Loucy (cell line): ENCODE data around the gene NDE1.
"Not testable (repeated sequence)": the region's sequence is repeated elsewhere in the genome, so short reads cannot be mapped to it uniquely, and the experiment has no call there.

Source experiments
- H2AFZ ChIP-seq: fragments of 200-600 bp; sonication (generic); 2 replicates; pipeline ENCODE4 v1.6.0; 2016; ENCODE audit warnings: antibody characterized with exemption, mild to moderate bottlenecking, low read length, moderate library complexity
- H3F3A ChIP-seq: fragments of 200-600 bp; 2 replicates; pipeline ENCODE4 v1.6.0; 2016; ENCODE audit warnings: antibody characterized with exemption, low read depth, mild to moderate bottlenecking
- H3K27me3 ChIP-seq: fragments of 200-600 bp; sonication (generic); 2 replicates; pipeline ENCODE4 v1.6.1; 2014; ENCODE audit warnings: low read length, mild to moderate bottlenecking; ENCODE audit not compliant: insufficient read depth, poor library complexity, severe bottlenecking
- H3K36me3 ChIP-seq: fragments of 200-600 bp; sonication (generic); 2 replicates; pipeline ENCODE4 v1.6.1; 2016; ENCODE audit warnings: low read length; ENCODE audit not compliant: insufficient read depth
- H3K4me1 ChIP-seq: fragments of 200-600 bp; sonication (generic); 2 replicates; pipeline ENCODE4 v1.5.1; 2014; ENCODE audit warnings: low read length, mild to moderate bottlenecking; ENCODE audit not compliant: insufficient read depth, poor library complexity, severe bottlenecking
- H3K4me2 ChIP-seq: fragments of 200-600 bp; sonication (generic); 2 replicates; pipeline ENCODE4 v1.6.0; 2014; ENCODE audit warnings: antibody characterized with exemption, low read length, low read depth, mild to moderate bottlenecking; ENCODE audit not compliant: poor library complexity, severe bottlenecking
- H3K4me3 ChIP-seq: fragments of 200-600 bp; sonication (generic); 2 replicates; pipeline ENCODE4 v1.5.1; 2014; ENCODE audit warnings: low read length, mild to moderate bottlenecking, mixed read lengths; ENCODE audit not compliant: poor library complexity, severe bottlenecking
- H3K79me2 ChIP-seq: fragments of 200-600 bp; sonication (generic); 2 replicates; pipeline ENCODE4 v1.6.1; 2014; ENCODE audit warnings: low read length; ENCODE audit not compliant: insufficient read depth
- H3K9ac ChIP-seq: fragments of 200-600 bp; sonication (generic); 2 replicates; pipeline ENCODE4 v1.6.0; 2014; ENCODE audit warnings: mild to moderate bottlenecking, low read depth, low read length, moderate library complexity; ENCODE audit not compliant: poor library complexity, severe bottlenecking
- H3K9me2 ChIP-seq: fragments of 200-600 bp; sonication (generic); replicated peaks from 2 replicates; pipeline ENCODE4 v1.6.1; 2016; ENCODE audit warnings: low read depth, low read length, mixed read lengths
- H3K9me3 ChIP-seq: fragments of 200-600 bp; sonication (generic); 2 replicates; pipeline ENCODE4 v1.6.1; 2014; ENCODE audit warnings: mild to moderate bottlenecking, antibody characterized with exemption, low read length, low read depth; ENCODE audit not compliant: insufficient read depth
- H4K20me1 ChIP-seq: fragments of 200-600 bp; sonication (generic); 2 replicates; pipeline ENCODE4 v1.6.0; 2014; ENCODE audit warnings: antibody characterized with exemption, low read length, mild to moderate bottlenecking; ENCODE audit not compliant: insufficient read depth, poor library complexity, severe bottlenecking
- EZH2phosphoT487 ChIP-seq: fragments of 200-600 bp; IDR thresholded peaks from 2 replicates; pipeline ENCODE4 v1.6.1; 2018; ENCODE audit warnings: antibody characterized with exemption, mild to moderate bottlenecking, moderate library complexity, borderline replicate concordance
- TF ChIP-seq, protein P1 (sequence below): fragments of 200-600 bp; sonication (generic); conservative IDR thresholded peaks from 2 replicates; pipeline ENCODE4 v1.5.1; 2014; ENCODE audit warnings: mild to moderate bottlenecking, antibody characterized with exemption, low read length

Gene NDE1

DNA sequence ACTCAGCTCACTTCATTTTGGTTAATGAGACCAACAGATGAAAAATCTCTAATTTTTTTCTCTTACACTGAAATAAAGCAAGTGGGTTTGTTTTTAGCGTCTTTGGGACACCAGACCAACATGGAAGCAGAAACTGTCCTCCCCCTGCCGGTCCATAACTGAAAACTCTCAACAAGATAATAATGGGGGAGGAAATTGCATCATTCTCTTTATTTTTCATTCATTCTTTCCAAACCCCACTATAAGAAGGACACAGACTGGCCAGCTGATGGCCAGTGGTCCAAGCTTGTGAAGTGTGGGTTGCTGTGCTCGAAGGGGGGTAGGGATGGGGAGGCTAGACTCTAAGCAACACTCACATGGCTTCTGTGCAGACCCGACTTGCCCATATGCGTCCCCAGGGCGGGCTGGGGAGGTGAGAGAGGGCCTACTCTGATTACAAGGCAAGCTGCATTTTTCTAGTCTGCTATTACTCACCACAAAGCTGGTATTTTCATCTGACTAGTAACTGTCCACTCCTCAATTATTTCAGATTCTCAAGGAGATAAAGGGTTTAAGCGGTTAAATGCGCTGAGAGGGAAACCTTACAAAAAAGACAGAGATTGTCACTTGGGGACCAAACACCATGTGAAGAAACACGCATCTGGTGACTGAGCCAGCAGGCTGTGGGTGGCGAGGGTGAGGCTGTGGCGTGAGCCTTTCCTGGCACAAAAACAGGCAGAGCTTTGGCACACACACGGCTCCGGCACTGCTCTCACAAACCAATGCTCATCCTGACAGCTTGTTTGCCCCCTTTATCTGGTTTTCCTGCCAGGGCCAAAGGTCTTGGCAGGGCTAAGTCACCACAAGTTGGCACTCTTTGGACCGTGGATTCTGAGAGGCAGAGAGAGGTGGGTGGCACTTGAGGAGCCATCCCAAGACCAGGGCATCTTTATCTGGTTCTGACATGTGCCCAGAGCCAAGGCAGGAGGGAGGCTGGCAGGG is 45.3 kb upstream of the NDE1 start:
- no peaks in the 10 kb centered on the region for H3K9me3 ChIP-seq
- no peaks in the 10 kb centered on the region for H3K4me1 ChIP-seq
- H2AFZ ChIP-seq, result no peak overlapping the region
- H3K36me3 ChIP-seq, result peaks cover 42% of the 10 kb centered on the region; the same call in 1 of the 2 replicates
- no peaks in the 10 kb centered on the region for H3K79me2 ChIP-seq
- no peak overlapping the region for H3K9ac ChIP-seq
- H3K4me2 ChIP-seq, result no peak overlapping the region
- TF ChIP-seq, protein P1, sequence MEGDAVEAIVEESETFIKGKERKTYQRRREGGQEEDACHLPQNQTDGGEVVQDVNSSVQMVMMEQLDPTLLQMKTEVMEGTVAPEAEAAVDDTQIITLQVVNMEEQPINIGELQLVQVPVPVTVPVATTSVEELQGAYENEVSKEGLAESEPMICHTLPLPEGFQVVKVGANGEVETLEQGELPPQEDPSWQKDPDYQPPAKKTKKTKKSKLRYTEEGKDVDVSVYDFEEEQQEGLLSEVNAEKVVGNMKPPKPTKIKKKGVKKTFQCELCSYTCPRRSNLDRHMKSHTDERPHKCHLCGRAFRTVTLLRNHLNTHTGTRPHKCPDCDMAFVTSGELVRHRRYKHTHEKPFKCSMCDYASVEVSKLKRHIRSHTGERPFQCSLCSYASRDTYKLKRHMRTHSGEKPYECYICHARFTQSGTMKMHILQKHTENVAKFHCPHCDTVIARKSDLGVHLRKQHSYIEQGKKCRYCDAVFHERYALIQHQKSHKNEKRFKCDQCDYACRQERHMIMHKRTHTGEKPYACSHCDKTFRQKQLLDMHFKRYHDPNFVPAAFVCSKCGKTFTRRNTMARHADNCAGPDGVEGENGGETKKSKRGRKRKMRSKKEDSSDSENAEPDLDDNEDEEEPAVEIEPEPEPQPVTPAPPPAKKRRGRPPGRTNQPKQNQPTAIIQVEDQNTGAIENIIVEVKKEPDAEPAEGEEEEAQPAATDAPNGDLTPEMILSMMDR, result no peak
- TF ChIP-seq EZH2phosphoT487, result no peak
- no peaks in the 10 kb centered on the region for H3K9me2 ChIP-seq
- H3F3A ChIP-seq, result no peaks in the 10 kb centered on the region
- H3K27me3 ChIP-seq, result no peaks in the 10 kb centered on the region
- H4K20me1 ChIP-seq, result no peaks in the 10 kb centered on the region
- H3K4me3 ChIP-seq, result no peak overlapping the region

DNA sequence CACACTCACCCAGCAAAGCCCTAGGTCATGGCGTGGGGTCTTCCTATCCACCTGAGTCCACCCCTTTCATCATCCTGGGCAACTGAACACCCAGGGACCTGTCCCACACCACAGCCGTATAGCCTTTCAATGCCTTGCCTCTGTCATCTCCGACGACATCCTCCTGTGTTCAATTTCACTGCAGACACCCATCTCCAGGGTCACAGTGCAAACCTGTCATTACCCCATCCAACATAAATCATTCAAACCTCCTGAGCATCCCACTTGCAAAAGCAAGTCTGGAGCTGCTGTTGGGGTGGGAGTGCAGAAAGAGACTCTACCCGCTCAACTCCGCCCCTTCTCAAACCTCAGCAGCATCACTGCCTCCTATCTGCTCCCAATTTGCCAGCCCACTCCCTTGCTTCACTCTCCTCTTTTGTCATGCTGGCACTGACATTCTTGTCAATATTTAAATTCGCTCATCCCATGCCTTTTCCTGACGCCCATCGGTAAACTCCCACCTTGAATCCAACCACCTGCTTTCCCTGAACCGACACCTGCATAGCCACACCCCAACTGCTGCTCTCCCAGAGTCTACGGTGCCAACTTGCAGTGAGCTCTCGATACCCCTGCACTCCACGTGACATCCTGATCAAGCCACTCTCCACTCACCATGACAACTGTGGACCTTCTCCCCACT is 44.1 kb upstream of the NDE1 start:
- Histone ChIP-seq H3K9me2 (no peaks in the 10 kb centered on the region), H3K9me3 (no peaks in the 10 kb centered on the region), H3K27me3 (no peaks in the 10 kb centered on the region), H3K4me3 (no peak overlapping the region), H3F3A (no peaks in the 10 kb centered on the region), H3K4me1 (no peaks in the 10 kb centered on the region), H4K20me1 (no peaks in the 10 kb centered on the region), H3K4me2 (no peak overlapping the region), H2AFZ (no peak overlapping the region), H3K79me2 (no peaks in the 10 kb centered on the region), H3K9ac (no peak overlapping the region), H3K36me3 (peaks cover 31% of the 10 kb centered on the region; the same call in 1 of the 2 replicates)
- TF ChIP-seq, protein P1, result no peak
- TF ChIP-seq EZH2phosphoT487, result no peak

DNA sequence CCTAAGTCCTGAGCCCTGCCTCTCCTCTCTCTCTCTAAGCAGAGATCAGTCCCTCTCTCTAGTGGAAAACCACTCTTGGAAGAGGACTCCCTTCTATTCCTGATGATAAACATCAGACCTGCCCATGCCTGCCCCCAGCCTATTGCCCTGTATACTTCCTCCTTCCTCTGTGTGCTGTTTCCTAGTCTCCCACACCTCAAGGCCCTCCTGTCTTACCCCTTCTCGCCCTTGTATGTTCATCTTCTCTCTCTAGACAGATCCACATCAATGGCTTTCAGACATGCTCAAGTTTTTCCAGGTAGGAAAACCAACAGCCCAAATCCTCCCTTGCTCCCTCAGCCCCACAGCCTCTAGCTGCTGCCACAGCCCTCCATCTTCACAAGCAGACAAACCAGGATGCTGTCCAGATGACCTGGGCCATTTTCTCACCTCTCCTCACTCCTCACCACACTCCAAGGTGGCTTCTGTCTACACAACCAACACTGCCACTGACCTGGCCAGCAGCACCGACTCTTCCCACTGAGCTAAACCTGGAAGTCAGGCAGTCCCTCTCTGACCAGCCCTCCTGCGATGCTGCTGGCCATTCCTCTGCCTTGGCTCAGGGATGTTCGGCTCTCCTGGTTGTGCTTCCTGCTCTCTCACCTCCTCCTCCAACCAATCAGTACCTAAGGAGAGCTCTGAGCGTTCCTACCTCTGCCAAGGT is 43.4 kb upstream of the NDE1 start:
- Histone ChIP-seq H3K4me3 (no peak overlapping the region), H3K4me2 (no peak overlapping the region), H3K4me1 (no peaks in the 10 kb centered on the region), H3K9me3 (no peaks in the 10 kb centered on the region), H3K36me3 (peaks cover 24% of the 10 kb centered on the region; the same call in 1 of the 2 replicates), H3F3A (no peaks in the 10 kb centered on the region), H3K79me2 (no peaks in the 10 kb centered on the region), H3K27me3 (no peaks in the 10 kb centered on the region), H3K9ac (no peak overlapping the region), H2AFZ (no peak overlapping the region), H3K9me2 (no peaks in the 10 kb centered on the region), H4K20me1 (no peaks in the 10 kb centered on the region)
- TF ChIP-seq EZH2phosphoT487, result no peak
- TF ChIP-seq, protein P1, result no peak

DNA sequence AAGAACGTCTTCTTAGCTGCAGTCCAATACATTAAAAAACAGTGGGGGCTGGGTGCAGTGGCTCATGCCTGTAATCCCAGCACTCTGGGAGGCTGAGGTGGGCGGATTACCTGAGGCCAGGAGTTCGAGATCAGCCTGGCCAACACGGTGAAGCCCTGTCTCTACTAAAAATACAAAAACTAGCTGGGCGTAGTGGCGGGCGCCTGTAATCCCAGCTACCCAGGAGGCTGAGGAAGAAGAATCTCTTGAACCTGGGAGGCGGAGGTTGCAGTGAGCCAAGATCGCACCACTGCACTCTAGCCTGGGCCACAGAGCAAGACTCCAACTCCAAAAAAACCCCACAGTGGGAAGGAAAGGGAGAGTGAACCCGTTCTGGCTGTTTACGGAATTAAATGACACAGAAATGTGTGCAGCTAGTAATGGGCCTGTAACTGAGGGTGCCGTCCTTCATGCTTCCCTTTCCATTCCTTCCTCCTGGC is 42.8 kb upstream of the NDE1 start:
- H2AFZ ChIP-seq, H3K27me3 ChIP-seq, H3K4me3 ChIP-seq, H3F3A ChIP-seq, H3K9me3 ChIP-seq, H3K4me2 ChIP-seq, H3K4me1 ChIP-seq, H3K9ac ChIP-seq, H3K9me2 ChIP-seq, H3K79me2 ChIP-seq, H4K20me1 ChIP-seq: not testable (repeated sequence)
- peaks cover 20% of the 10 kb centered on the region; the same call in 1 of the 2 replicates for H3K36me3 ChIP-seq
